Fibroblast of the aortic adventitia (primary cell): ENCODE results near the gene DSCAML1. TPM values are rescaled to one million over a fixed set of nuclear protein-coding genes. Genes with fewer than 3 reads are reported as not detected.

Experiments
- DNase-seq: peaks from one replicate; pipeline ENCODE4 v3.0.0-alpha.2; 2010; ENCODE audit warnings: low read depth
- H3K4me3 ChIP-seq: 2 replicates; pipeline ENCODE4 v1.5.1; 2011; ENCODE audit warnings: low read depth, mild to moderate bottlenecking, control low read depth, low read length, moderate library complexity
- total RNA-seq: library from RNA; depleted of rRNA; stranded (reverse); fragments of >200 nt; gene quantifications from 2 replicates; pipeline ENCODE4 v1.2.3, GENCODE V29; 2012; ENCODE audit warnings: low replicate concordance
- TF ChIP-seq, protein P1 (sequence below): IDR thresholded peaks from 2 replicates; pipeline ENCODE4 v1.5.1; 2011; ENCODE audit warnings: mild to moderate bottlenecking, low read length, control low read depth, inconsistent platforms; ENCODE audit not compliant: insufficient read depth

DSCAML1 gene
- total RNA-seq, 1 donor: not detected

- no peak overlapping the region for H3K4me3 ChIP-seq
- TF ChIP-seq, protein P1, sequence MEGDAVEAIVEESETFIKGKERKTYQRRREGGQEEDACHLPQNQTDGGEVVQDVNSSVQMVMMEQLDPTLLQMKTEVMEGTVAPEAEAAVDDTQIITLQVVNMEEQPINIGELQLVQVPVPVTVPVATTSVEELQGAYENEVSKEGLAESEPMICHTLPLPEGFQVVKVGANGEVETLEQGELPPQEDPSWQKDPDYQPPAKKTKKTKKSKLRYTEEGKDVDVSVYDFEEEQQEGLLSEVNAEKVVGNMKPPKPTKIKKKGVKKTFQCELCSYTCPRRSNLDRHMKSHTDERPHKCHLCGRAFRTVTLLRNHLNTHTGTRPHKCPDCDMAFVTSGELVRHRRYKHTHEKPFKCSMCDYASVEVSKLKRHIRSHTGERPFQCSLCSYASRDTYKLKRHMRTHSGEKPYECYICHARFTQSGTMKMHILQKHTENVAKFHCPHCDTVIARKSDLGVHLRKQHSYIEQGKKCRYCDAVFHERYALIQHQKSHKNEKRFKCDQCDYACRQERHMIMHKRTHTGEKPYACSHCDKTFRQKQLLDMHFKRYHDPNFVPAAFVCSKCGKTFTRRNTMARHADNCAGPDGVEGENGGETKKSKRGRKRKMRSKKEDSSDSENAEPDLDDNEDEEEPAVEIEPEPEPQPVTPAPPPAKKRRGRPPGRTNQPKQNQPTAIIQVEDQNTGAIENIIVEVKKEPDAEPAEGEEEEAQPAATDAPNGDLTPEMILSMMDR: no peak
- DNase-seq: no peak
These were observed 246.6 kb downstream of the DSCAML1 start for GRCh38 chr11:117550466-117550865.

DNA sequence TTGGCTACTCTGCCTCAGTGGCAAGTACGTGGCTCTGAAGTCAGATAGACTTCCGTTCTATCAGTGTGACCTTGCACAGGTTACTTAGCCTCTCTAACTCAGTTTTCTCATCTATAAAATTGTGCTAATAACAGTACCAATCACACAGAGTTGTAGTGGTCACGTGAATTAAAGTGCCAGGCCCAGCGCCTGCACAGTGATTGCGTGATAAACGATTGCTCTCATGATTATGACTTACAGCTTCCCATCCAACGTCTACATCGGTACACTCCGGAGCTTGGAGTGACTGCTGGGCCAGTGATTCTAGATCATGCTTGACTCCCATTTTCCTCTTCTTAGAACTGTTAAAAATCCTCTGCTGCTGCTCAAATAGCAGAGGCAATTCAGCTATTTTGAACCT lies 247.6 kb downstream of the DSCAML1 start:
- no peak for DNase-seq
- H3K4me3 ChIP-seq: no peak overlapping the region
- TF ChIP-seq, protein P1: no peak

DNA sequence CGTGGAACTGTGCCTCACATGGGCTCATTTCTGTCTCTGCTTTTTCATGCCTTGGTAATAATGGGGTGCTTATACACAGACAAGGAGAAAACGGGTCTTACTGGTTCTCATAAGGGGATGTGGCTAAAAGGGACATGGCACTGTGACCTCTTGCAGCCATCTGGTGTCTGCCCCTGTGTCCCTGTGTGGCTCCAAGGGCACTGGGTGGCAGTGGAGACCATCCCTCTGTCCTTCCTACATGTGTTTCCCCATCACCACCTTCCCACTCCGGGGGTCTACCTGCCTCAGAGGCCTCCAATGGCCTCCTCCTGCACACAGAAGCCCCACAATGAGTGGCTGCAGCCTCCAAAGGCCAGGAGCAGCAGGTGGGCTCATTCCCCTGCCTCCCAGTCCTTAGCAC lies 248.1 kb downstream of the DSCAML1 start:
- no peak for DNase-seq
- TF ChIP-seq, protein P1: no peak
- H3K4me3 ChIP-seq: no peak overlapping the region

DNA sequence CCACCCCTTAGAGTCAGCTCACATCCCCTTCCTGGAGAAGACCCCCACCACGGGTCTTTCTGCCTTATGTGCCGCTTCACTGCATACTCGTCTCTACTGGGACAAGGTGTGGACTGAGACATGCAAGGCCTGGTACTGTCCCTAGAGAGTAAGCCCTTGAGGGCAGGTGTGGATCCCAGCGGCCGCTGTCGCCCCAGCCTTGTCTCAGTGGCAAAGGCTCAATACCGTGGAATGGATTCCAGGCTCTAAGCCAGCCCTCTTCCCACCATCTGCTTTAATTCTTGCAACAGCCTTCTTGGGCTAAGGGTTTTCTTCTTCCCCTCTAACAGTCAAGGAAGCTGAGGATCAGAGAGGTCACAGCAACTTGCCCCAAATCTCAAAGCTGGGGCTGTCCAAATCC lies 249.1 kb downstream of the DSCAML1 start:
- TF ChIP-seq, protein P1: no peak
- DNase-seq: no peak
- no peak overlapping the region for H3K4me3 ChIP-seq

DNA sequence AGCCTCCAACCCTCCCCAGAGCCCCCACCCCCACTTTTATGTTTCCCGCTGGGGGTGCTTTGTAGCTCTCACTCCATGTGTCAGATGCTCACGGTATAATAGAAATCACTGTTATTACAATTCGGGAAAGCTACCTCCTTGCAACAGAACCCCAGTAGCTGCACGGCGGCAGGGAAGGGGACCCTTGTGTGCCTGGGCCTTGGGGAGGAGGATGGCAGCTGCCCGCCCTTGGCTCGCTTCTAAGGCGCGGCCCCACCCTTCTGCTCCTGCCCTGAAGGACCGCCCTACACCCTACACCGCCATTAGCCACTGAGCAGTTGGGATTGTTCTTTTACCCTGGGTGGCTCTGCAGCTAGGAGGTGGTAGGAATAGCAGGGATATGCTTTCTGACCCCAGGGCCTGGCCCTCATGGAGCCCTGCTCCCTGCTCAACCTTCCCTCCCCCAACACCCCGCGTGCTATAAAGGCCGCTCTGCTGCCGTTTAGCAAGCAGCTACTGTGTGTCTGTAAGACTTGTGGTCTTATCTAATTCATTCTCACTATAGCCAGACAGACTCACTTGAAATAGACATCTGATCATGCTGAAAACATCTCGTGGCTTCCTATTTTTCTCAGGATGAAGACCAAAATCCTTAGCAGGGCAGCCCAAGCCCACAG lies 249.7 kb downstream of the DSCAML1 start:
- no peak for DNase-seq
- TF ChIP-seq, protein P1: no peak
- no peak overlapping the region for H3K4me3 ChIP-seq

- TF ChIP-seq, protein P1: no peak
- DNase-seq: no peak
- no peak overlapping the region for H3K4me3 ChIP-seq
These were observed 250.4 kb downstream of the DSCAML1 start for GRCh38 chr11:117546431-117547194.
